DOHH2 (cell line): ENCODE measurements around the gene NRAP.

Experiments
- EZH2phosphoT487 ChIP-seq: fragments of 200-600 bp; sonication (generic); IDR thresholded peaks from 2 replicates; pipeline ENCODE4 v1.6.1; 2017; ENCODE audit warnings: borderline replicate concordance, mild to moderate bottlenecking, antibody characterized with exemption, low read length, moderate library complexity, mixed read lengths
- TF ChIP-seq, protein P1 (sequence below): fragments of 200-600 bp; sonication (generic); IDR thresholded peaks from one replicate; pipeline ENCODE4 v1.5.1; 2014; ENCODE audit warnings: antibody characterized with exemption, mild to moderate bottlenecking, low read depth, low read length; ENCODE audit not compliant: poor library complexity, severe bottlenecking

GRCh38 chr10:113651898-113652297 is 11.9 kb downstream of the NRAP start:
- TF ChIP-seq, protein P1, sequence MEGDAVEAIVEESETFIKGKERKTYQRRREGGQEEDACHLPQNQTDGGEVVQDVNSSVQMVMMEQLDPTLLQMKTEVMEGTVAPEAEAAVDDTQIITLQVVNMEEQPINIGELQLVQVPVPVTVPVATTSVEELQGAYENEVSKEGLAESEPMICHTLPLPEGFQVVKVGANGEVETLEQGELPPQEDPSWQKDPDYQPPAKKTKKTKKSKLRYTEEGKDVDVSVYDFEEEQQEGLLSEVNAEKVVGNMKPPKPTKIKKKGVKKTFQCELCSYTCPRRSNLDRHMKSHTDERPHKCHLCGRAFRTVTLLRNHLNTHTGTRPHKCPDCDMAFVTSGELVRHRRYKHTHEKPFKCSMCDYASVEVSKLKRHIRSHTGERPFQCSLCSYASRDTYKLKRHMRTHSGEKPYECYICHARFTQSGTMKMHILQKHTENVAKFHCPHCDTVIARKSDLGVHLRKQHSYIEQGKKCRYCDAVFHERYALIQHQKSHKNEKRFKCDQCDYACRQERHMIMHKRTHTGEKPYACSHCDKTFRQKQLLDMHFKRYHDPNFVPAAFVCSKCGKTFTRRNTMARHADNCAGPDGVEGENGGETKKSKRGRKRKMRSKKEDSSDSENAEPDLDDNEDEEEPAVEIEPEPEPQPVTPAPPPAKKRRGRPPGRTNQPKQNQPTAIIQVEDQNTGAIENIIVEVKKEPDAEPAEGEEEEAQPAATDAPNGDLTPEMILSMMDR = no peak
- no peak for TF ChIP-seq EZH2phosphoT487
